Kidney tubule cell (primary cell): ENCODE measurements around the gene MRPL54.

Source experiments
- DNase-seq: peaks from one replicate; pipeline ENCODE4 v3.0.0-alpha.2; 2018; ENCODE audit warnings: low spot score

The MRPL54 gene

DNA sequence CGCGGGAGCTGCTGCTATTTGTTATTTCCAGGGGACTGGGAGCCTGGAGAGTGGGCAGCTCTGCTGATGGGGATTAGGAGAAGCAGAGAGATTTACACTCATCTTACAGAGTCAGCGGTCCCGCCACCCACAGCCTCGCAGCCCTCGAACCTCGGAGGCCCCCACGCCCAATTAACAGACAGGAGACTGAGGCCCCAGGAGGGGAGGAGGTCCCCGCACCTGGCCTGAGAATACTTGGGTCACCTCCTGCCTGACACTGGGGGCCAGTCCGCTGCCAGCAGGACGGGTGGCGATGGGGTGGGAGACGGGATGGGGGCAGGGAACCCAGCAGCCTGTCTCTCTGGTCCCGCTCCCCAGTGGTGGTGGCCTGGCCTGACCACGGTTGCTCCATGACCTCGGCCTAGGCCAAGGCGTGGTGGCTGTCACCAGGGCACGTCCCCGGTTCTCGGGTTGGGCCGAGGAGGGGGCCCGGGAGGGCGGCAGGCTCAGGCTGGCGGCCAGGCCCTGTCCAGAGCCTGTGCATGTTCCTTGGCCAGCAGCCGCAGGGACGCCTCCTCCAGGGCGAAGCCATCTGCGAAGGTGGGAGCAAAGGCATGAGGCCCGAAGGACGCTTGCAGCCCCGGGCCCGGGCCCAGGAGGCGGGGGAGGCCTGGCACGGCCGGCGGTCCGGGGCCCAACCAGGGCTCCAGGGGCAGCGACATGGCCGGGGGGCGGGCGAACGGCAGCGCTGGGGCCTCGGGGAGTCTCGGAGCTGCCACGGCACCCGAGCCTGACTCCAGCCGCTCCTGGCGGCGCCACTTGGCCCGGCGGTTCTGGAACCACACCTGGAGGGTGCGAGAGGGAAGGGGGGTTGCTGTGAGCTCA is 7.9 kb downstream of the MRPL54 start:
- DNase-seq, result no peak

DNA sequence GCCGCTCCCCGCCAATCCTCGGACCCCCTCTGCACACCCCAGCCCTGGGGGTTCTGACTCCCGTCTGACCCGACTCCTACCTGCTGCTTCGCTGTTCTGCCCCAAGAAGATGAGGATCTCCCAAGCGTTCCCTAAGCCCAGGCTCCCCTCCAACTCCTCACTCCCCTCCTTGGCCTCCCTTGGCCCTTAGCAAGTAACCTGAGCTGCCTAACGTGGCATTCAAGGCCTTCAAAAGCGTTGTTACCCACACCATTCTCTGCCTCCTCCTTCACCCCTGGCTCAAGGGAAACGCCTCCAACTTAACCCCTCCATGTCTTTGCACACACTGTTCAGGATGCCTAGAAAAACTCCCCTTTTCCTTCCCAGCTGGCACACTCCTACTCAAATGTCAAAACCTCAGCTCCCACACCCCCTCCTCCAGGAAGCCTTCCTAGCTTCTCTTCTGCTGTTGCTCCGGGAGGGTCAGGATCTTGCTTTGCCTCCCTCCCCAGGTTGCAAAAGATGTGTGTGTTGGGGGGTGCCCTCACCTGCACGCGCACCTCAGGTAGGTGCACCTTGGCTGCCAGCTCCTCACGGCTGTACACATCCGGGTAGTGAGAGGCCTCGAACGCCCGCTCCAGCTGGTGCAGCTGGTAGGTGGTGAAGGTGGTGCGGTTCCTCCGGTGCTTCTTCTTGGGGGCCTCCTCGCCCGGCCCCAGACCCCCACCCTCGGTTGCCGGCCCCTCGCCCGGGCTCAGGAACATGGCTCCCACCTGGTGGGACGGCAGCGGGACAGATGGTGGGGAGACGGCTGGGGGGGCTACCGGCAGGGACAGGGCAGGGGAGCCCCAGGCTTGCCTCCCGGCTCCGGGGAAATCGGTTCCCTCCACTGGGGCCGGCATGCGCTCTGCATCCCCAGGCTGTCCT is 8.8 kb downstream of the MRPL54 start:
- no peak for DNase-seq

DNA sequence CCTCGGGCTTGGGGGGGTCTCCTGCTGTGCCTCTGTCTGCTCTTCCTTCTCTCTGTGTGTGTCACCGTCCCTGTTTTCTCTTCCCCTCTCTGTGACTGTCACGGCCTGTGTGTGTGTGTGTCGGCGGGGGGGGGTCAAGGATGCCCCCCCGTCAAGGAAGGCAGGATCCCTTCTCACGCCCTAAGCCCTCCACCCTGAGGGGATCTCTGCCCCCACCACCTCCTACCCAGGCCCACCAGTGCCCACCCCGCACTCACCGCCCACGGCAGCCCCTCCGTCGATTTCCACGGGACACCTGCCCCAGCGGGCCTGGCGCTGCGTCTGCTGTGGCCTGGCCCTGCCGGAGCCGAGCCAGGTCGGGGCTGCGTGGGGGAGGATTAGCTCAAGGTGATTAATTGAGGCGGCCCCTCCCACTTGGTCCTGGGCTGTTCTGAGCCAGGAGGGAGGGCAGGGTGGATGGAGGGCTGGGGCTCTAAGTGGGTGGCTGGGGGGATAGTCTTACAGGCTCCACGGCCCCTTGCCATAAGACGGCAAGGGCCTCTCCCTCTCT is 9.5 kb downstream of the MRPL54 start, which contains the start of gene RAX2:
Gene RAX2 (minus strand): TSS at position 323 of the 550 bp plus-strand sequence. CDS start 486 bp downstream, outside the sequence.
- DNase-seq, result no peak

DNA sequence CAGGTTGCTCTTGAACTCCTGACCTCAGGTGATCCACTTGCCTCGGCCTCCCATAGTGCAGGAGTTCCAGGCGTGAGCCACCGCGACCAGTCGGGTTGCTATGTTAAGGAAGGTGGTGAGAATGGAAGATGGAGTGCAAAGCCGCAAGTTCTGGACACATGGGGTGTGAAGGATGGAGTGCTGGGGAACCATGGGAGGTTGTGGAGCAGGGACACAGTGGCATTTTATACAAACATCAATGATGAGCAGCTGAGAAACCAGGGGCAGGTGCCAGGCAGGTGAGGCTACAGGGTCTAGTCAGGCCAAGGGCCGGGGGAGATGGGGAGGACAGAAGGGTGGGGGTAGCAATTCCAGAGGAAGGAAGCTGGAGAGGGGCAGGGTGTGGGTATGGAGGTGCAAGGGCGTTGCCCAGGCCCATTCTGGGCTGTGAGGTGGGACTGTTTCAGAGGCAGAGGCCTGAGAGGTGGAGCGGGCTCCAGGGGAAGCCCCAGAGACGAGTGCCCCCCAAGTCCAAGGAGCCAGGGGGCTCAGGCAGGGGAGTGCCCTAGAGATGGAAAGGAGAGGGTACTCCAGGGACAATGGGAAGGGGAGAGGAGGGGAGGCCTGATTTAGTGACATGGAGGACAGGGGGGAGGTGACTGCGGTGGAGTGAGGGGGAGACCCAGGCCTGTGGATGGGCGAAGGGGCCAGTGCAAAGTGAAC is 11.5 kb downstream of the MRPL54 start:
- no peak for DNase-seq

DNA sequence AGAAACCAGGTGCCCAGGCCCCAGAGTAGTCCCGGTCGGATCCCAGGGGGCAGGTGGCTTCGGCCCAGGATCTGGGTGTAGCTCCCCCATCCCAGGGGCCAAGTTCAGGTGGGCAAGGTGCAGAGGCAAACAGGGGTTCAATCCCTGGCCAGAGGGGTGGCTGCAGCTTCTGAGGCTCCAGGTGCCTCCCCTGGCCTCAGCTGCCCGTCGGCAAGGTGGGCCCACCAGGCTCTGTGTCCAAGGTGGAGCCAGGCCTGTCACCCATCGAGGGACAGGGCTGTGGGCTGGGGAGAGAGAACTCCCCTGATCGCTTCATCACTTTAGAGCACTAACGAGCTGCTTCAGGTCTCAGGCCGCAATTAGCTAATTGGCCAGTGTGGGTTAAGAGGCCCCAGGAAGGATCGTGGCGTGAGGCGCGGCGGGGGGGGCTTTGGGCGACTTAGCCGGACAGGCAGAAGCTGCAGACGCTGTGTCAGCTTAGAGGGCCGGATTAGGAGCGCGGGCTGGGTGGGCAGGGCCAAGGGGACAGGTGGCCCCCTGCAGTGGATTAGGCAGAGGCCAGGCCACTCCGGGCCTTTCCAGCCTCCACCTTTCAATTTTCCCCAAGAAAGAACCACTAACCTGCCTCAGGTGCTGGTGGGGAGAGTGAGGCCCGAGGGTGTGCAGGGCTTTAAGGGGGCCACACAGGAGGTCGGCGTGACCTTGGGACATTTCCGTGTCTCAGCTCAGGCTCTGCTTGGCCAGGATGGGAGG is 12.3 kb downstream of the MRPL54 start:
- no peak for DNase-seq

DNA sequence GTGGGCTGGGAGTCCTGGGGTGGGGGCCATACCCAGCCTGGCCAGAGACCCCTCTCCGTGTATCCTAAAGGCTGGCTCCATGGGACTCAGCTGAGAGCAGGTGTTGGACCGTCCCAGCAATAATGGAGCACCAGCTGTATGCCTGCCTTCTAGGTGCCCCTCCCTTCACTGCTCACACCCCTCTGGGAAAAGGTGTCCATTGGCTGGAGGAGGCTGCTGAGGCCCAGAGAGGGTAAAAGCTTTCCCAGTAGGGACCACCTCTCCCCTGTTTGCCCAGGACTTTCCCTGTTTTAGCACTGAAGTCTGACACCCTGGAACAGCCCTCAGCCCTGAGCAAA is 12.9 kb downstream of the MRPL54 start:
- no peak for DNase-seq

DNA sequence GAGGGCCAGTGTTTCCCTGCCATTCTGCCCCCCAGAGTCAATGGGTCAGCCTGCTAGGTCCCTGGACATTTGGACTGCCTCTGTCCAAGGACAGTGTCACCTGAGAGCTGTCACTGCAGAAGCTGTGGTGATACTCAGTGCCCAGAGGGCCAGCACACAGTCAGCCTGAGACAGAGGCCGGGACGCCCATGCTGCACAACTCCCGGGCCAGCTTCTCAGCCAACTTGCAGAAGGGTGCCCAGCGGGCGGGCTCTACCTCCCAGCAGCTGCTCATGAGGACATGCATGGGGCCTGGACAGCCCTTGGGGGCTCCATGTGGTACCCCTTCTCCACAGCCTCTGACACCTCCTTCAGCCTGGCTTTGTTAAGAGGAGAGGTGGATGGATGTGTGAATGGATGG is 13.3 kb downstream of the MRPL54 start:
- no peak for DNase-seq

DNA sequence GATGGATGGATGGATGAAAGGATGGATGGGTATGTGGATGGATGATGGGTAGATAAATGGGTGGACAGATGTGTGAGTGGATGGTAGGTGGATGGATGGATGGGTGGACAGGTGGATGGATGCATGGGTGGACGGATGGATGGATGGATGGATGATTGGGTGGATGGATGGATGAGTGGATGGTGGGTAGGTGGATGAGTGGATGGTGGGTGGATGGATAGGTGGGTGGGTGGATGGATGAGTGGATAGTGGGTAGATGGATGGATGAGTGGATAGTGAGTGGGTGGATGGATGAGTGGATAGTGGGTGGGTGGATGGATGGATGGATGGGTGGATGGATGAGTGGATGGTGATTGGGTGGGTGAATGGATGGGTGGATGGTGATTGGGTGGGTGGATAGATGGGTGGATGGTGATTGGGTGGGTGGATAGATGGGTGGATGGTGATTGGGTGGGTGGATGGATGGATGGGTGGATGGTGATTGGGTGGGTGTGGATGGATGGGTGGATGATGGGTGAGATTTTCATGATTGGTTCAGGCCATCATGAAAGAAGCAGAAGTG is 14.1 kb downstream of the MRPL54 start:
- DNase-seq, result no peak

DNA sequence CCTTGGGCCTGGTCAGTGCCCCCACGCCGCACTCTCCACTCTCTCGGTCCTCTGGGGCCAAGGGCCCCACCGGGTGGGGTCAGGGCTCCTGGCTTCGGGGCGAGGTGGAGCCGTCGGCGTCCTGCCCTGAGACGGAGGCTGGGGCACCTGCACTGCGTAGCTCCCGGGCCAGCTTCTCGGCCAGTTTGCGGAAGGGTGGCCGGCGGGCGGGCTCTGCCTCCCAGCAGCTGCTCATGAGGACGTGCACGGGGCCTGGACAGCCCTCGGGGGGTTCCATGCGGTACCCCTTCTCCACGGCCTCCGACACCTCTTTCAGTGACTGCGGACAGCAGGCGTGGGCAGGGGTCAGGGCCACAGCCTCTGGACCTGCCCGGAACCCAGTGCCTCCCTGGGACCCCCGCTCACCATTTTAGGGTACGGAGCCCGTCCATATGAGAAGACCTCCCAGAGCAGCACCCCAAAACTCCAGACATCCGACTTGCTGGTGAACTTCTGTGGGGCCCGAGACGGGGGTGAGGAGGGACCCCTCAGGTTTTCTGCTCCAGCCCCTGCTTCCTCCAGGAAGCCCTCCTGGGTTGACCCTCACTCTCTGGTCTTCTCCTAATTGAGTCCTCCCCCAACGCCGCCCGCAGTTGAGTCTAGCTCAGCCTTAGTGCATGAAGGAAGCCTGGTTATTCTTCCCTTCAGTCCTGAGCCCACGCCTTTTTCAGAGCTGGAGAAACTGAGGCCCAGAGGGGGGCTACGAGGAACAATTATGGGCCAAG is 15.8 kb downstream of the MRPL54 start:
- no peak for DNase-seq

DNA sequence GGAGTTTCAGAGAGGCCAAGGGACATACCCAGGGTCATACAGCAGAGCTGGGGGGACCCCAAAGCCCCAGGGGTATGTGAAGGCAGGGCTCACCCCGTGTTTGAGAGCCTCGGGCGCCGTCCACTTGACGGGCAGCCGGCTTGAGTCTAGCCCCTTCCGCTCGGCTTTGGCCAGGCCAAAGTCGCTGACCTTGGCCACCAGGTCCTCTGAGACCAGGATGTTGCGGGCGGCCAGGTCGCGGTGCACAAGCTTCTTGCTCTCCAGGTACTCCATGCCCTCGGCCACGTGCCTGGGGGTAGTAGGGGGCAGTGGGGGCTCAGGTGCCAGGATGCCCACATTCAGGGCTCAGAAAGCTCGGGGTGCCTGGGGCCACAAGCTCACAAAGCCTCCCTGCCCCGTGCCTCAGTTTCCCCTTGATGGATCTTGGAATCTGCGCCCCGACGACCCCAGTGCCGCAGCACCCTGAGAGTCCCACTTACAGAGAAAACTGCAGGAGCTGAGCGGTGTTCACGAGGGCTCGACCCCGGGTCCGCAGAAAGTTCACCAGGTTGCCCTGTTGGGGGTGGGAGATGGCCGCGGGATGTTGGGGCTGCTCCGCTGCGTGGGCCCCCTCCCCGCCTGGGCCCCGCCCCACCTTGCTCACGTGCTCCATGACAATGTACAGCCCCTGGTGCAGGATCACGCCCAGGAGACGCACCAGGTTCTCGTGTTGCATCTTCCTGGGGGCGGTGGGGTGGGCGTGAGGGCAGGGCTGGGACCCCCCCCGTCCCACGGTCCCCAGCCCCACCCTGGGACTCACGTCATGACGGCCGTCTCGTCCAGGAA is 16.6 kb downstream of the MRPL54 start:
- DNase-seq, result no peak

DNA sequence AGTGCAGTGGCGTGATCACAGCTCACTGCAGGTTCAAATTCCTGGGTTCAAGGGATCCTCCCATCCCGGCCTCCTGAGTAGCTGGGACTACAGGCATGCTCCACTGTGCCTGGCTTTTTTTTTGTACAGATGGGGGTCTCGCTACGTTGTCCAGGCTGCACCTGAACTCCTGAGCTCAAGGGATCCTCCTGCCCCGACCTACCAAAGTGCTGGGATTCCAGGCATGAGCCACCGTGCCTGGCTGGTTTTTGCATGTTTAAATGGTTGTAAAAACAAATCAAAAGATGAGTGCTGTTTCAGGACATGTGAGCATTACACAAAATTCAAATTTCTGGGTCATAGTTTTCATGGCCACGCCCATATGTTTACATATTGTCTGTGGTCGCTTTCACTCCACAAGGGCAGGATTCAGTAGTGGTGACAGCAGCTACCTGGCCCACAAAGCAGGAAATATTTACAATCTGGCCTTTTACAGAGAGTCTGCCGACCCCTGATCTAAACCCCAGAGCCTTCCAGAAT is 18.4 kb downstream of the MRPL54 start:
- DNase-seq, result no peak

DNA sequence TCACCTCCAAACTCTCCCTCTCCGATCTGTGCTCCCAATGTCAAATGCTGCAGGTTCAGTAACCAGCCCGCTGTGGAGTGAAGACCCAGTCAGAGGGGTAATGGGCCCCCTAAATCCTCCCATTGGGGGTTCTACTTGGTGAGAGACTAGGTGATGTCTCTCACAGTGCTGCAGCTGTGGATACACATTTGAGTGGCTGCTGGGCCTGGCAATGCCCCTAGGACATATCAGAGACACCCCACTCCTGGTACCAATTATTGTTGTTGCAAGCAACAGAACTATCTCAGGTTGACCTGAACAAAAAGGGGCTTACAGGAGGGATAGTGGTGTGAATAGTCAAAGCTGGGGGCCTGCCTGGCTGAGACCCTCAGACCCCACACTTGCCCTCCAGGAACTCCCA is 19.1 kb downstream of the MRPL54 start:
- no peak for DNase-seq

DNA sequence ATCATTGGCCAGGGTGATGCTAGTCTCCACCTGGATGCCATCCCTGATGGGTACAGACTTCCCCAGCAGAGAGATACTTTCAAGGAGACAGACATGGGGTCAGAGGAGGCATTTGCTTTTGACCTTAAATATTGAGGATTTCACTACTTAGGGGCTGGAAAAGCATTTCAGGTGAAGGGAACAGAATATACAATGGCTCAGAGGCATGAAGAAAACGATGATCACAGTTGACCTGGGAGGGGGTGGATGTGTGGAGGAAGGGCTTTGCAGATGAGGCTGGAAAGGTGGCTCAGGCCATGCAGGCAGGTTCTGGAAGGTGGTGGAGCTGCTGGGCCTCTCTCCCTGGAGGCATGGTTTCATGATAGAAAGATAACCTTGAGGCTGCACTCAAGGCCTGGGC is 19.8 kb downstream of the MRPL54 start:
- DNase-seq, result no peak

DNA sequence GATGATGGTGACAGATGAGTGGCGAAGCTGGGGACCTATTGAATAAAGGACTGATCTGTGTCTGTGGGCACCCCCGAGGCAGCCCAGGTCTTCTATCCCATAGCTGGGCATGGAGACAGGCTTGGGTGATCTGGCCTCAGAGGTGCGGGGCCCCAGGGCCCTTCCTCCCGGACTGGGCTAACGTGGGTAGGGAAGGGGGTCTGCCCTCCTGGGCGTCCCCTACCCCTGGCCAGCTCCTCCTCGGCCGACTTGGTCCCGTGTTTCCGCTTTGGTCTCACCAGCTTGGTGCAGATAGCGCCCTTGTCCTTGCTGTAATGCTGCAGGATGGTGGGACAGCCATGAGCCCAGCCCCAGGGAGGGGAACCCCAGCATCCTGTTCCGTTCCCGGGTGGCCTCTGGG is 20.4 kb downstream of the MRPL54 start:
- no peak for DNase-seq

DNA sequence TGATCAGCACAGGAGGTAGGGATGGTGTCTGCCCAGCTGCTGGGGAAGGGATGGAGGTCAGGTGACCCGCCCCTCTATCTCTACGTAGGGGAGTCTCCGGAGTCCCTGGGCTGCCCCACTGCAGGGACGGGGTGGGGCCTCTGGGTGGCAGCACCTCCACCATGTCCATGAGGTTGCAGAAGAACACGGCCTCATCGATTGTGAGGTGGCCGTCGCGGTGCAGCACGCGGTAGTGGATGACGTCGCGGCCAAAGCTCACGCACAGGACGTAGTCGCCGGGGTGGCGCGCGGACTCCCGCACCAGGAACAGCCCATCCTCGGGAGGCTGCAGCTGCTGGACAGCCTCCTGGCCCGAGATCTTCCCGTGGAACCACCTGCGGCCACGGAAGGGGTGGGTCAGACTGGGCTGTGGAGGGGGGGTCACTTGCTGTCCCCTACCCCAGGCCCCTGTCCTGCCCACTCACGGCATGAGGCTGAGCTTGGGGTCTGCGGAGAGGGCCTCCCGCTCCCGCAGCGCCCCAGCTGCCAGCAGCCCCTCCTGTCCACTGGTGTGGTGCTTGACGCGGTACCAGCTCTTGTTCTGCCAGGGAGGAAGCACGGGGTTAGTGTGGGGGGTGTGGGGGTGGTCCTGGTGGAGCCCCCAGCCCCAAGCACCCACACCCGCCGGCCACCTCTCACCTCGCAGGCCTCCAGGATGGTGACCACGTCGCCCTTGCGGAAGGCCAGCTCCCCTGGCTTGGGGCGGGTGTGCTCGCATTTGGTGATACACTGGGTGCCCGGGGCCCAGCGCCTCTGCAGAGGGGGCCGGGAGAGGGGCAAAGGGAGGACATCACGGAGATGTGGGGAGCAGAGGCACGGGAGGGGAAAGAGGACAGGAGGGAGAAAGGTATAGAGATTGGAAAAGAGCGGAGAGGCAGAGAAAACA is 21.4 kb downstream of the MRPL54 start:
- no peak for DNase-seq

DNA sequence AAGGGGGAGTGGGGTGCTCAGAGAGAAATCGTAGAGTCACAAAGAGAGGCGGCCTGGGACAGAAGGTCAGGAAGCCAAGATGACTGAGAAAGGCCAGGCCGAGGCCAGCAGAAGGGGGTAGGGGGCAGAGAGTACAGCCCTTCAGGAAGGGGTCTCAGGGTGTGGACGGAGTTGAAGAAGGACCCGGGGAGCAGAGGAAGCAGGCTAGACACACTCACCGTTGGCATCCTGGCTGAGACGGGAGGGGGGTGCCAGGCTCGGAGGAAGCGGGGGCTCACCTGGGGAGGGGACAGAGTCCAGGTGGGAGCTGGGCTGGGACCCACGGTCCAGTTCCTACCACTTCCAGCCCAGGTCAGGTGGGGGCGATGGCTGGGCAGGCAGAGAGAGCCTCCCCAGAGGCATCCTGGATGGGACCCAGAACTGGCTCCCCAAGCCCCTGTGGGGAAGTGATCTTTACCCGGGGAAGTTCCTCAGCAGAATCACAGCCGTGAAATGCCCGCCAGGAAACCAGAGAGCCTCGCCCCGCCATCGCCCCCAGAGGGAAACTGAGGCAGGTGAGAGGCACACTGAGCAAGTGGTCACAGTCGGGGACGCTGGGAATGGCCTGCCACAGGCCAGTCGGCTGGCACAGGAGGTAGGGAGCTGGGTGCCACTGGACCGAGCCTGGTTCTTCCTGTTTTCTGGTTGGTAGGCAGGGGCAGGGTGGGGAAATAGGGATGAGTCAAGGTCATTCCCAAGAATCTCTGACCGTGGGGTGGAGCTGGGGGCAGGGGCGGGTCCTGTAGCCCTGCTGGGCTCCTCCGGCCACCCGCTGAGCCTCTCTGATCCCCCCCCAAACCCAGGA is 22.3 kb downstream of the MRPL54 start:
- peak; percentile 45 for DNase-seq

DNA sequence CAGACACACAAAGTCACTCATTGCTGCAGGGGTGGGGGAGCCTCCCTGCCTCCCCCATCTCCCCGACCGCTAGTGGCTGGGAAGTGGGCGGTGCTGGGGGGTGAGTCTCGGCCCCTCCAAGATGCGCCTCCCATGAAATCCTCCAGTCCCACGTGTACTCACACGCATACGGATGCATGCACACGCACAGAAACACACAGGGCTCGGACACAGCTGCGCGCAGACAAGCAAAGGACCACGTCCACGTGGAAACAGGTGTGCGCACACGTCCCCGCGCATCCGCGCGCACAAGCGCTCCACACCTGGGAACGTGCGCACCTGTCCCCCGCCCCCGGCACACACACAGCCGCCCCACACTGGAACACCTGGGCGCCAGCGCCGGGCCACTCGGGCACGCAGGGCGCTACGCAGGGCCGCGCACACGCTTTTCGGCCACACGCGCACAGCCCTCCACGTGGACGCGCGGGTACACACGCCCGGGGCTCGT is 23.0 kb downstream of the MRPL54 start:
- DNase-seq, result peak; percentile 4
